Measurements from ENCODE around the gene MASP1. TPM values are rescaled to one million over a fixed set of nuclear protein-coding genes. Genes with fewer than 3 reads are reported as not detected.

Gene MASP1, protein sequence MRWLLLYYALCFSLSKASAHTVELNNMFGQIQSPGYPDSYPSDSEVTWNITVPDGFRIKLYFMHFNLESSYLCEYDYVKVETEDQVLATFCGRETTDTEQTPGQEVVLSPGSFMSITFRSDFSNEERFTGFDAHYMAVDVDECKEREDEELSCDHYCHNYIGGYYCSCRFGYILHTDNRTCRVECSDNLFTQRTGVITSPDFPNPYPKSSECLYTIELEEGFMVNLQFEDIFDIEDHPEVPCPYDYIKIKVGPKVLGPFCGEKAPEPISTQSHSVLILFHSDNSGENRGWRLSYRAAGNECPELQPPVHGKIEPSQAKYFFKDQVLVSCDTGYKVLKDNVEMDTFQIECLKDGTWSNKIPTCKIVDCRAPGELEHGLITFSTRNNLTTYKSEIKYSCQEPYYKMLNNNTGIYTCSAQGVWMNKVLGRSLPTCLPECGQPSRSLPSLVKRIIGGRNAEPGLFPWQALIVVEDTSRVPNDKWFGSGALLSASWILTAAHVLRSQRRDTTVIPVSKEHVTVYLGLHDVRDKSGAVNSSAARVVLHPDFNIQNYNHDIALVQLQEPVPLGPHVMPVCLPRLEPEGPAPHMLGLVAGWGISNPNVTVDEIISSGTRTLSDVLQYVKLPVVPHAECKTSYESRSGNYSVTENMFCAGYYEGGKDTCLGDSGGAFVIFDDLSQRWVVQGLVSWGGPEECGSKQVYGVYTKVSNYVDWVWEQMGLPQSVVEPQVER
- not detected for polyA plus RNA-seq (2012; ENCODE audit: low read depth, missing spikeins)

DNA sequence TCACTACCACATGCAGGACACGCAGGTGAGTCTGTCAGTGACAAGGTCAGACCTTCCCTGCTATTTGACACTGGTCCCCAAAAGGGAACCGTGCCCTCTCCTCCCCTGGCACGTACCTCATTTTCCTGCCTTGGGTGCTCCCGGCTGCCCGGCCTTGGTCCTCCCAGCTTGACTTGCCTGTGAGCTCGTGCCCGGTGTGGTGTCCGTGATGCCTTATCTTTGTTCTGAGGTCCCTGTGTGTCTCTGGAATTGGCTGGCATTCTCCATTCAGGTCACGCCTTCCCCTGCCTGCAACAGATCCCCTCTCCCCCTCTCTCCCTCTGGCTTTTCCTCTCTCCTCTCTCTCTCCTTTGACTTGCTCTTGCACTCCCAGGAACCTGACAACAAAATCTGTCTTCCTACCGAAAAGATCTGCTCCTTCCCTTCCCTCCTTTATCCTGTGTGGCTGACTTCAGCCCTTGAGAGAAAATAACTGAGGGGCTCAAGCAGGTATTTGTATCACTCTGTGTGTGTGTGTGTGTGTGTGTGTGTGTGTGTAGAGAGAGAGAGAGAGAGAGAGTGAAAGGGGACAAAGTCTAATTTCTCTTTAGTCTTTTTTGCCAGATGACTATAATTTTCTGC lies at the start of gene MASP1:
Gene MASP1 (minus strand): TSS at position 226 of the 621 bp plus-strand sequence. CDS start 105 bp downstream, at position 121.
- TF ChIP-seq POLR2A (IDR thresholded peaks at IDR 0.05; ENCODE audit: low read depth, low read length) (no peak), POU2F2 (IDR thresholded peaks at IDR 0.05; ENCODE audit: low read depth, low read length) (no peak), PAX5 (IDR thresholded peaks at IDR 0.05; ENCODE audit: insufficient read depth, low read length, severe bottlenecking) (no peak), POLR2AphosphoS5 (IDR thresholded peaks at IDR 0.05; ENCODE audit: low read depth, low read length) (no peak), TAF1 (IDR thresholded peaks at IDR 0.05; ENCODE audit: low read depth, low read length) (no peak), SPI1 (IDR thresholded peaks at IDR 0.05; ENCODE audit: low read depth, low read length) (no peak)
- FAIRE-seq (no peak), DNase-seq (ENCODE audit: insufficient read length, low spot score) (no peak)

- DNase-seq (ENCODE audit: insufficient read length, low spot score) (no peak), FAIRE-seq (no peak)
- no peak for TF ChIP-seq TAF1 (IDR thresholded peaks at IDR 0.05; ENCODE audit: low read depth, low read length)
- TF ChIP-seq POLR2A (IDR thresholded peaks at IDR 0.05; ENCODE audit: low read depth, low read length): no peak
- no peak for TF ChIP-seq PAX5 (IDR thresholded peaks at IDR 0.05; ENCODE audit: insufficient read depth, low read length, severe bottlenecking)
- no peak for TF ChIP-seq SPI1 (IDR thresholded peaks at IDR 0.05; ENCODE audit: low read depth, low read length)
- no peak for TF ChIP-seq POU2F2 (IDR thresholded peaks at IDR 0.05; ENCODE audit: low read depth, low read length)
- TF ChIP-seq POLR2AphosphoS5 (IDR thresholded peaks at IDR 0.05; ENCODE audit: low read depth, low read length): no peak
These were observed 49.0 kb upstream of the MASP1 start for GRCh38 chr3:187340578-187340977.

DNA sequence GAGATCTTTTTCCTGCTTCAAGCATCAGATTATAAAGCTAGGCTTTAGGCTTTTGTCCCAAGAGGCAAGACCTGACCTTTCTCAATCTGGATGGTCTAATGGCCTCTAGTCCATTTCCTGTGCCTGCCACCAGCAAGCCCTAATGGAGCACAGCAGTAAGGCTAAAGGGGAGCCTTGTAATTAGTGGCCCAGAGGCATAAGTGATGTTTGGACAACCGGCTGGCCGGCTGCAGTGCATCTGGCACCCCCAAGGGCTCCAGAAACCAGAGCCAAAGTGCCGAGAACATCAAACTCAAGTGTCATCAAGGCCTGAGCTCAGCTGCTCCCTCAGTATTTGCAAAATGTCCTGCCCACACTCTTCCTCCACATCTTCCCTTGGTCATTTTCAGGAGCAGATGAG lies 44.8 kb upstream of the MASP1 start:
- FAIRE-seq (no peak), DNase-seq (ENCODE audit: insufficient read length, low spot score) (no peak)
- TF ChIP-seq POLR2AphosphoS5 (IDR thresholded peaks at IDR 0.05; ENCODE audit: low read depth, low read length): no peak
- no peak for TF ChIP-seq SPI1 (IDR thresholded peaks at IDR 0.05; ENCODE audit: low read depth, low read length)
- TF ChIP-seq PAX5 (IDR thresholded peaks at IDR 0.05; ENCODE audit: insufficient read depth, low read length, severe bottlenecking): no peak
- no peak for TF ChIP-seq POLR2A (IDR thresholded peaks at IDR 0.05; ENCODE audit: low read depth, low read length)
- TF ChIP-seq POU2F2 (IDR thresholded peaks at IDR 0.05; ENCODE audit: low read depth, low read length): no peak
- TF ChIP-seq TAF1 (IDR thresholded peaks at IDR 0.05; ENCODE audit: low read depth, low read length): no peak

DNA sequence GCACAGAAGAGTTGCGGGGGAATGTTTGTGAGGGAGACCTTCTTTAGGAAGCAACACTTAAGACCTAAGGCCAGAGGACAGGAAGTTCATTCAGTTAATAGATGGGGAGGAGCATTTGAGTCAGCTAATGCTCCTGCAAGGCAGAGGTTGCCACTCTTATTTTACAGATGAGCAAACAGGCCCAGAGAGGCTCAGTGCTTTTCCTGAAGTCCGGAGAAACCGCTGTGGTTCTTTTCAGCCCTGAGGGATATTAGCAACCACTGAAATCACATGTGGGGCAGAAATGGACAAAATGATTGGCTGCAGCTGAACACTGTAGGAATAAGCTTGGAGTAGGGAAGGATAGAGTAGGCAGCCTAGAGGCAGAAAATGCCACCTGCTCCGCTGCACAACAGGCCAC lies 43.4 kb upstream of the MASP1 start:
- no peak for TF ChIP-seq POLR2A (IDR thresholded peaks at IDR 0.05; ENCODE audit: low read depth, low read length)
- no peak for TF ChIP-seq POLR2AphosphoS5 (IDR thresholded peaks at IDR 0.05; ENCODE audit: low read depth, low read length)
- TF ChIP-seq POU2F2 (IDR thresholded peaks at IDR 0.05; ENCODE audit: low read depth, low read length): no peak
- TF ChIP-seq SPI1 (IDR thresholded peaks at IDR 0.05; ENCODE audit: low read depth, low read length): no peak
- no peak for TF ChIP-seq PAX5 (IDR thresholded peaks at IDR 0.05; ENCODE audit: insufficient read depth, low read length, severe bottlenecking)
- TF ChIP-seq TAF1 (IDR thresholded peaks at IDR 0.05; ENCODE audit: low read depth, low read length): no peak
- DNase-seq (ENCODE audit: insufficient read length, low spot score): no peak
- FAIRE-seq: no peak

DNA sequence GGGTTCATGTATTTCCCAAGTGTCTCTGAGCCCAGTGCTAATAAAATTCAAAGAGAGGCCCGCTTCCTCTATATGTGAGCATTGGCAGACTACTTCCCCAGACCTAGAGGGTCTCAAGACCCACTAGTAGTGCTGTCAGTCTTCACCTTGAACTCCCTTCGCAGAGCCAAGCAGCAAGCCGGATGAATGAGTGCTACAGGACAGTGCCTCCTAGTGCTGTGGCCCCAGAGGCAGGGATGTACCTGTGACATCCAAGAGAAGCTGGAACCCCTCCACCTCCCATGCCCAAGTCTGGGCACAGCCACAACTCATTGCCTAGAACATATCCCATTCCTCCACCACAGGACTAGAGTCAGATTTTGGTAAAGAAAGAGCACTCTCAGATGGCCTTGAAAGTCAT lies 37.2 kb upstream of the MASP1 start:
- TF ChIP-seq POU2F2 (IDR thresholded peaks at IDR 0.05; ENCODE audit: low read depth, low read length): no peak
- TF ChIP-seq TAF1 (IDR thresholded peaks at IDR 0.05; ENCODE audit: low read depth, low read length): no peak
- TF ChIP-seq POLR2A (IDR thresholded peaks at IDR 0.05; ENCODE audit: low read depth, low read length): no peak
- TF ChIP-seq SPI1 (IDR thresholded peaks at IDR 0.05; ENCODE audit: low read depth, low read length): no peak
- TF ChIP-seq PAX5 (IDR thresholded peaks at IDR 0.05; ENCODE audit: insufficient read depth, low read length, severe bottlenecking): no peak
- no peak for TF ChIP-seq POLR2AphosphoS5 (IDR thresholded peaks at IDR 0.05; ENCODE audit: low read depth, low read length)
- FAIRE-seq (no peak), DNase-seq (ENCODE audit: insufficient read length, low spot score) (no peak)

- FAIRE-seq (no peak), DNase-seq (ENCODE audit: insufficient read length, low spot score) (no peak)
- TF ChIP-seq PAX5 (IDR thresholded peaks at IDR 0.05; ENCODE audit: insufficient read depth, low read length, severe bottlenecking): no peak
- no peak for TF ChIP-seq SPI1 (IDR thresholded peaks at IDR 0.05; ENCODE audit: low read depth, low read length)
- TF ChIP-seq POU2F2 (IDR thresholded peaks at IDR 0.05; ENCODE audit: low read depth, low read length): no peak
- no peak for TF ChIP-seq POLR2A (IDR thresholded peaks at IDR 0.05; ENCODE audit: low read depth, low read length)
- TF ChIP-seq POLR2AphosphoS5 (IDR thresholded peaks at IDR 0.05; ENCODE audit: low read depth, low read length): no peak
- TF ChIP-seq TAF1 (IDR thresholded peaks at IDR 0.05; ENCODE audit: low read depth, low read length): no peak
These were observed 36.3 kb upstream of the MASP1 start for GRCh38 chr3:187327845-187328244.

GRCh38 chr3:187325632-187326031 lies 34.1 kb upstream of the MASP1 start:
- no peak for DNase-seq (ENCODE audit: insufficient read length, low spot score)
- no peak for FAIRE-seq
- TF ChIP-seq POLR2A (IDR thresholded peaks at IDR 0.05; ENCODE audit: low read depth, low read length) (no peak), PAX5 (IDR thresholded peaks at IDR 0.05; ENCODE audit: insufficient read depth, low read length, severe bottlenecking) (no peak), POU2F2 (IDR thresholded peaks at IDR 0.05; ENCODE audit: low read depth, low read length) (no peak)

DNA sequence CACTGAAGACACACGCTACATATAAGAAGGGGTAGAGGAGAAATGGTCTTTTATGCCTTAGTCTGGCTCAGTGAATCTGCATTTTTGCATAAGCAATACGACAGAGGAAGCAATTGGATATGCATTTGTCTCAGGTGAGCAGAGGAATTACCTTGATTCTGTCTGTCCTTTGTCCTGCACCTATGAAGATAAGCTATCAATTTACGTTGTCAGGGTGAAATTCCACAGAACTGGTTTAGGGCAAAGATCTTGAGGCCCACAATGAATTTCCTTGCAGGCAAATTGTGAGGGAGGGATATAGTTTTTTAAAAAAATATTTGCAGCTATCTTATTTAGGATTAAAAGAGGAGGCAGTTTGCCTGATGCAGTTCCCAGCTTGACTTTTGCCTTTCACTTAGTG lies 31.6 kb upstream of the MASP1 start:
- DNase-seq (ENCODE audit: insufficient read length, low spot score): no peak
- TF ChIP-seq SPI1 (IDR thresholded peaks at IDR 0.05; ENCODE audit: low read depth, low read length): no peak
- no peak for TF ChIP-seq POLR2AphosphoS5 (IDR thresholded peaks at IDR 0.05; ENCODE audit: low read depth, low read length)
- TF ChIP-seq POLR2A (IDR thresholded peaks at IDR 0.05; ENCODE audit: low read depth, low read length): no peak
- no peak for TF ChIP-seq POU2F2 (IDR thresholded peaks at IDR 0.05; ENCODE audit: low read depth, low read length)
- no peak for TF ChIP-seq PAX5 (IDR thresholded peaks at IDR 0.05; ENCODE audit: insufficient read depth, low read length, severe bottlenecking)
- no peak for TF ChIP-seq TAF1 (IDR thresholded peaks at IDR 0.05; ENCODE audit: low read depth, low read length)
- FAIRE-seq: no peak

GRCh38 chr3:187322291-187322690 lies 30.8 kb upstream of the MASP1 start:
- FAIRE-seq: no peak
- no peak for DNase-seq (ENCODE audit: insufficient read length, low spot score)
- TF ChIP-seq POLR2A (IDR thresholded peaks at IDR 0.05; ENCODE audit: low read depth, low read length): no peak
- no peak for TF ChIP-seq POLR2AphosphoS5 (IDR thresholded peaks at IDR 0.05; ENCODE audit: low read depth, low read length)
- no peak for TF ChIP-seq PAX5 (IDR thresholded peaks at IDR 0.05; ENCODE audit: insufficient read depth, low read length, severe bottlenecking)
- TF ChIP-seq TAF1 (IDR thresholded peaks at IDR 0.05; ENCODE audit: low read depth, low read length): no peak
- no peak for TF ChIP-seq POU2F2 (IDR thresholded peaks at IDR 0.05; ENCODE audit: low read depth, low read length)
- no peak for TF ChIP-seq SPI1 (IDR thresholded peaks at IDR 0.05; ENCODE audit: low read depth, low read length)
